GM23338 (cell line): ENCODE results near the gene AVPR2. TPM values are rescaled to one million over a fixed set of nuclear protein-coding genes. Genes with fewer than 3 reads are reported as not detected.

Source experiments
- CREB1 ChIP-seq: fragments of 250-450 bp; sonication (Bioruptor Pico); IDR thresholded peaks from 2 replicates; pipeline ENCODE4 v1.5.0; 2020; ENCODE audit warnings: low read depth, mild to moderate bottlenecking, moderate library complexity
- ETS1 ChIP-seq: IDR thresholded peaks from 2 replicates; pipeline ENCODE4 v1.6.1; 2016; ENCODE audit warnings: antibody characterized with exemption
- EZH2 ChIP-seq: fragments of 200-600 bp; sonication (generic); IDR thresholded peaks from one replicate; pipeline ENCODE4 v1.8.0; 2017; ENCODE audit warnings: antibody characterized with exemption, mild to moderate bottlenecking, low read depth; ENCODE audit not compliant: unreplicated experiment
- EZH2phosphoT487 ChIP-seq: fragments of 200-600 bp; sonication (generic); IDR thresholded peaks from one replicate; pipeline ENCODE4 v1.8.1; 2018; ENCODE audit warnings: antibody characterized with exemption; ENCODE audit not compliant: unreplicated experiment
- NANOG ChIP-seq: IDR thresholded peaks from 2 replicates; pipeline ENCODE4 v1.6.1; 2016; ENCODE audit warnings: antibody characterized with exemption, borderline replicate concordance
- ZNF114 ChIP-seq: fragments of 250-450 bp; sonication (Bioruptor Pico); IDR thresholded peaks from 2 replicates; pipeline ENCODE4 v1.5.0; 2020; ENCODE audit warnings: mild to moderate bottlenecking, moderate library complexity
- polyA plus RNA-seq: library from polyadenylated mRNA; unstranded; fragments of >200 nt; fragmentation: Nextera tagmentation; extraction: Ambion mirVana; gene quantifications from 2 replicates; pipeline ENCODE4 v1.2.1, GENCODE V29; 2016
- total RNA-seq: library from RNA; depleted of rRNA; stranded (reverse); fragments of >200 nt; shearing (Covaris generic); gene quantifications from 2 replicates; pipeline ENCODE4 v1.2.3, GENCODE V29; 2014
- TF ChIP-seq, protein P1 (sequence below): fragments of 250-450 bp; sonication (Bioruptor Pico); IDR thresholded peaks from 2 replicates; pipeline ENCODE4 v1.5.0; 2020; ENCODE audit warnings: mild to moderate bottlenecking, moderate library complexity
- TF ChIP-seq, protein P2 (sequence below): IDR thresholded peaks from one replicate; pipeline ENCODE4 v1.6.1; 2018; ENCODE audit warnings: antibody characterized with exemption; ENCODE audit not compliant: unreplicated experiment

The AVPR2 gene
- total and polyA plus RNA-seq, 2 experiments from 2014 or later, result not detected

GRCh38 chrX:153944800-153945150, 40.3 kb downstream of the AVPR2 start (continued):
- TF ChIP-seq, protein P1, sequence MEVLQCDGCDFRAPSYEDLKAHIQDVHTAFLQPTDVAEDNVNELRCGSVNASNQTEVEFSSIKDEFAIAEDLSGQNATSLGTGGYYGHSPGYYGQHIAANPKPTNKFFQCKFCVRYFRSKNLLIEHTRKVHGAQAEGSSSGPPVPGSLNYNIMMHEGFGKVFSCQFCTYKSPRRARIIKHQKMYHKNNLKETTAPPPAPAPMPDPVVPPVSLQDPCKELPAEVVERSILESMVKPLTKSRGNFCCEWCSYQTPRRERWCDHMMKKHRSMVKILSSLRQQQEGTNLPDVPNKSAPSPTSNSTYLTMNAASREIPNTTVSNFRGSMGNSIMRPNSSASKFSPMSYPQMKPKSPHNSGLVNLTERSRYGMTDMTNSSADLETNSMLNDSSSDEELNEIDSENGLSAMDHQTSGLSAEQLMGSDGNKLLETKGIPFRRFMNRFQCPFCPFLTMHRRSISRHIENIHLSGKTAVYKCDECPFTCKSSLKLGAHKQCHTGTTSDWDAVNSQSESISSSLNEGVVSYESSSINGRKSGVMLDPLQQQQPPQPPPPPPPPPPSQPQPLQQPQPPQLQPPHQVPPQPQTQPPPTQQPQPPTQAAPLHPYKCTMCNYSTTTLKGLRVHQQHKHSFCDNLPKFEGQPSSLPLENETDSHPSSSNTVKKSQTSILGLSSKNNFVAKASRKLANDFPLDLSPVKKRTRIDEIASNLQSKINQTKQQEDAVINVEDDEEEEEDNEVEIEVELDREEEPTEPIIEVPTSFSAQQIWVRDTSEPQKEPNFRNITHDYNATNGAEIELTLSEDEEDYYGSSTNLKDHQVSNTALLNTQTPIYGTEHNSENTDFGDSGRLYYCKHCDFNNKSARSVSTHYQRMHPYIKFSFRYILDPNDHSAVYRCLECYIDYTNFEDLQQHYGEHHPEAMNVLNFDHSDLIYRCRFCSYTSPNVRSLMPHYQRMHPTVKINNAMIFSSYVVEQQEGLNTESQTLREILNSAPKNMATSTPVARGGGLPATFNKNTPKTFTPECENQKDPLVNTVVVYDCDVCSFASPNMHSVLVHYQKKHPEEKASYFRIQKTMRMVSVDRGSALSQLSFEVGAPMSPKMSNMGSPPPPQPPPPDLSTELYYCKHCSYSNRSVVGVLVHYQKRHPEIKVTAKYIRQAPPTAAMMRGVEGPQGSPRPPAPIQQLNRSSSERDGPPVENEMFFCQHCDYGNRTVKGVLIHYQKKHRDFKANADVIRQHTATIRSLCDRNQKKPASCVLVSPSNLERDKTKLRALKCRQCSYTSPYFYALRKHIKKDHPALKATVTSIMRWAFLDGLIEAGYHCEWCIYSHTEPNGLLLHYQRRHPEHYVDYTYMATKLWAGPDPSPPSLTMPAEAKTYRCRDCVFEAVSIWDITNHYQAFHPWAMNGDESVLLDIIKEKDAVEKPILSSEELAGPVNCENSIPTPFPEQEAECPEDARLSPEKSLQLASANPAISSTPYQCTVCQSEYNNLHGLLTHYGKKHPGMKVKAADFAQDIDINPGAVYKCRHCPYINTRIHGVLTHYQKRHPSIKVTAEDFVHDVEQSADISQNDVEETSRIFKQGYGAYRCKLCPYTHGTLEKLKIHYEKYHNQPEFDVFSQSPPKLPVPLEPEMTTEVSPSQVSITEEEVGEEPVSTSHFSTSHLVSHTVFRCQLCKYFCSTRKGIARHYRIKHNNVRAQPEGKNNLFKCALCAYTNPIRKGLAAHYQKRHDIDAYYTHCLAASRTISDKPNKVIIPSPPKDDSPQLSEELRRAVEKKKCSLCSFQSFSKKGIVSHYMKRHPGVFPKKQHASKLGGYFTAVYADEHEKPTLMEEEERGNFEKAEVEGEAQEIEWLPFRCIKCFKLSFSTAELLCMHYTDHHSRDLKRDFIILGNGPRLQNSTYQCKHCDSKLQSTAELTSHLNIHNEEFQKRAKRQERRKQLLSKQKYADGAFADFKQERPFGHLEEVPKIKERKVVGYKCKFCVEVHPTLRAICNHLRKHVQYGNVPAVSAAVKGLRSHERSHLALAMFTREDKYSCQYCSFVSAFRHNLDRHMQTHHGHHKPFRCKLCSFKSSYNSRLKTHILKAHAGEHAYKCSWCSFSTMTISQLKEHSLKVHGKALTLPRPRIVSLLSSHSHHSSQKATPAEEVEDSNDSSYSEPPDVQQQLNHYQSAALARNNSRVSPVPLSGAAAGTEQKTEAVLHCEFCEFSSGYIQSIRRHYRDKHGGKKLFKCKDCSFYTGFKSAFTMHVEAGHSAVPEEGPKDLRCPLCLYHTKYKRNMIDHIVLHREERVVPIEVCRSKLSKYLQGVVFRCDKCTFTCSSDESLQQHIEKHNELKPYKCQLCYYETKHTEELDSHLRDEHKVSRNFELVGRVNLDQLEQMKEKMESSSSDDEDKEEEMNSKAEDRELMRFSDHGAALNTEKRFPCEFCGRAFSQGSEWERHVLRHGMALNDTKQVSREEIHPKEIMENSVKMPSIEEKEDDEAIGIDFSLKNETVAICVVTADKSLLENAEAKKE (CRISPR knock-in tag), result no peak
- TF ChIP-seq CREB1 (CRISPR knock-in tag) (no peak), ZNF114 (no peak), ETS1 (no peak), EZH2phosphoT487 (no peak), NANOG (no peak), EZH2 (no peak)
- TF ChIP-seq, protein P2, sequence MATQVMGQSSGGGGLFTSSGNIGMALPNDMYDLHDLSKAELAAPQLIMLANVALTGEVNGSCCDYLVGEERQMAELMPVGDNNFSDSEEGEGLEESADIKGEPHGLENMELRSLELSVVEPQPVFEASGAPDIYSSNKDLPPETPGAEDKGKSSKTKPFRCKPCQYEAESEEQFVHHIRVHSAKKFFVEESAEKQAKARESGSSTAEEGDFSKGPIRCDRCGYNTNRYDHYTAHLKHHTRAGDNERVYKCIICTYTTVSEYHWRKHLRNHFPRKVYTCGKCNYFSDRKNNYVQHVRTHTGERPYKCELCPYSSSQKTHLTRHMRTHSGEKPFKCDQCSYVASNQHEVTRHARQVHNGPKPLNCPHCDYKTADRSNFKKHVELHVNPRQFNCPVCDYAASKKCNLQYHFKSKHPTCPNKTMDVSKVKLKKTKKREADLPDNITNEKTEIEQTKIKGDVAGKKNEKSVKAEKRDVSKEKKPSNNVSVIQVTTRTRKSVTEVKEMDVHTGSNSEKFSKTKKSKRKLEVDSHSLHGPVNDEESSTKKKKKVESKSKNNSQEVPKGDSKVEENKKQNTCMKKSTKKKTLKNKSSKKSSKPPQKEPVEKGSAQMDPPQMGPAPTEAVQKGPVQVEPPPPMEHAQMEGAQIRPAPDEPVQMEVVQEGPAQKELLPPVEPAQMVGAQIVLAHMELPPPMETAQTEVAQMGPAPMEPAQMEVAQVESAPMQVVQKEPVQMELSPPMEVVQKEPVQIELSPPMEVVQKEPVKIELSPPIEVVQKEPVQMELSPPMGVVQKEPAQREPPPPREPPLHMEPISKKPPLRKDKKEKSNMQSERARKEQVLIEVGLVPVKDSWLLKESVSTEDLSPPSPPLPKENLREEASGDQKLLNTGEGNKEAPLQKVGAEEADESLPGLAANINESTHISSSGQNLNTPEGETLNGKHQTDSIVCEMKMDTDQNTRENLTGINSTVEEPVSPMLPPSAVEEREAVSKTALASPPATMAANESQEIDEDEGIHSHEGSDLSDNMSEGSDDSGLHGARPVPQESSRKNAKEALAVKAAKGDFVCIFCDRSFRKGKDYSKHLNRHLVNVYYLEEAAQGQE, result no peak
